Fibroblast of upper back skin (primary cell): ENCODE measurements around the gene ARHGAP12.

Source experiments
- DNase-seq: peaks from one replicate; pipeline ENCODE4 v3.0.0-alpha.2; 2013

The ARHGAP12 gene

GRCh38 chr10:31875608-31876007 is 53.0 kb downstream of the ARHGAP12 start:
- DNase-seq = no peak

DNA sequence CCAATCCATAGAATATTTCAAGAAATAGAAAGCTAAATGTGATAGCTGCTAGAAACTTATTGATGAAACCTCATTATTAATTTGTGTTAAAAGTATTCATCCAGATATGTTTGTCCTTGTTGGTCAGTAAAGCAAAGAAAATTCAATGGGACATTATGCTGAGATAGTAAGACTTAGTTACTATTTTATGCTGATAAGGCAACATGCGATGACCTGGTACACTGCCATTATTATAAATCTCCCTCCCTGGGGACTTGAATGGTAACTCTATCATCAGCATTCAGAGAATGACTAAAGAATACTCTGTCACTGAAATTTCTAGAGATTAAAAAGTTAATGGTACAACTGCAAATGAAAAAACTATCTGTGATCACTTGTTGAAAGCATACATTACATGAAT is 54.9 kb downstream of the ARHGAP12 start:
- no peak for DNase-seq

DNA sequence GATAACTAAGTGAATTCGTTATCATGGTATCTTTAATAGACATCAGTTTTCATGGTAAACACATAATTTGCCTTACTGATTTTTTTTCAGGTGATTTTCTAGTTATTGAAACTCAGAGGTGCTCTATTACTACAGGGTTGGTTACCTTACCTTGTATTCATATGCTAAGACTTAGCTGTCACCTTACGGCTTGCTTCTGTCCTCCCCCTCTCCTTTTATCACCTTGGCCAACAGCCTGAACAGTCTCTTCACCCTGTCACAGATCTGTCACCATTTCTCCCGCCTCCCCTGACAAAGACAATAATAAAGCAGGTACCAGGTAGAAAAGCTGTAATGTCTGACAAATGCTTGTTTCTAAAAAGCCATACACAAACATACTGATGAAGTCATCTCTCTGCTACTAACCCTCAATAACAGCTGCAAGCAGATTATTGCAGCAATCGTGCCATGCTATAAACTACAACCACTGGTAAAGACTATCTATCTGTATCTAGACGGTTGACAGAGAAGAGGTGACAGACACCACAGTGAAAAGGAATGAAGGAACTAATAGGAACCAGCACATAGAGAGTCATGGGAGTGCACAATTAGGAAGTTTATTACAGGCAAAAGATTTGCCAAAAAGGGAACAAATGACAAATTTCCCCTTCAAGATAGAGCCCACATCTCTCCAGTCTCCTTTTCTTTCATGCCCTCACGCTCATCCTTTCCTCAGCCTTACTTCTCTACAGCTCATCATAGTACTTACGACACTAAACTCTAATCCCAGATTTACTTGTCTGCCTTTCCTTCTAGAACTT is 57.2 kb downstream of the ARHGAP12 start:
- DNase-seq = no peak

DNA sequence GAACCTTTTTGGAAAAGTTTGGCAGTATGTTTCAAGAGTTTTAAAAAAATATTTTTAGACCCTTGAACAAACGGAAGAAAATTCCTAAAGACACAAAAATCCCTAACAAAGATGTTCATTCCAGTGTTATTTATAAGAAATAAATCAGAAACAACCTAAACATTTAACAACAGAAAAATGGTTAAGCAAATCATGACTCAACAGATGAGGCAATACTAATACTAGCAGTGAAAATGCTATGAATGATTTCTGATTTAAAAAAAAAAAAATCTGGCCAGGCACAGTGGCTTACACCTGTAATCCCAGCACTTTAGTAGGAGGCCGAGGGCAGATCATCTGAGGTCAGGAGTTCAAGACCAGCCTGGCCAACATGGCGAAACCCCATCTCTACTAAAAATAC is 61.0 kb downstream of the ARHGAP12 start:
- DNase-seq = peak; percentile 31

DNA sequence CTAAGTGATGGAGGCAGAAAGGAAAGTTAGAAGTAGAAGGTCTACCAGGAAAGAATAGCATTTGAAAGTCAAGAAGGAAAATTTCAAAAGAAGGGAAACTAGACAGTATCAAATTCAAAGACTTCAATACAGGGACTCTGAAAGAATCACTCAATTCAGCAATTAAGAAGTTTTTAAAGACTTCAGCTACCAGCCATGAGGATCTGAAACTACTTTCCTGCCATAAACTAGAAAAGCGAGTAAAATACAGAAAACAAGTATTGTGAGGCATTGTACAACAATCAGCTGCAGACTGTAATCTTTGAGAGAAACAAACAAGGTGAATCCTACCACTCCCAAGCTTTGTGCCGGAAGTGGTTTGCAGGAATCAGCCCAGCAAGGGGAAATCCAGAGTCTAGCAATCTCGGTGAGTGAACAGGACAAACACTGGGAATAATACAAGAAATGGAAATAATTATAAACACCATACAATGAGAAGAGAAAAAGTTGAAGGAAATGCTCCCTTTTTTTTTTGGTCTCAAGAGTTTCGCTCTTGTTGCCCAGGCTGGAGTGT is 62.4 kb downstream of the ARHGAP12 start:
- no peak for DNase-seq

DNA sequence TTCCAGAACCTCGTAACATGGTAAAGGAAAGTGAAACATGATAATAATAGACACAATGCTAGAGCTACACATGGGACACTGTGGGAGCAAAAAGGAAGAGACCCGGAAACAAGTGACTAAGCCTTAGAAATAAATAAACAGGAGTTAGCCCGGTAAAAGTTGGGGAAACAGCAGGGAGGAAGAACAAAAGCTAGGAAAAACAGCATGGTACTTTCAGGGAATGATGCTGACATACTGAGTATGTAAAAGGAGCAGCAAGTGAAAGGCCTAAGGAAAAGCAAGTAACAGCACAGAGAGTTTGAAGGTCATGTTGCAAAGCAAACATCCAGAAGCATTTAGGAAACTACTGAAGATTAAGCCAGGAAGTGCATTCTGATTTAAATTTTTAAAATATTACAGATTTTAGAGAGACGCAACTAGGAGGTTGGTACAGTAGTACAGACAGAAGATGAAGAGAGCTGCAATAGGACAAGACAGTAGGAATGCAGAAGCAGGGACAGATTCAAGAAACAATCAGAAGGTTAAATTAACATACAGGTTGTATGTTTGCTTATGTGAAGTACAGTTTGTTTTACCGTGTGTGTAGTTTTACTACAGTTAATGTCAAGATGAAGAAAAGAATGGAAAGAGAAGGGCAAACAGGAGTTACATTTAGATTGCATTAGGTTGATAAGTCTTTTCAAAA is 63.7 kb downstream of the ARHGAP12 start:
- DNase-seq = no peak

DNA sequence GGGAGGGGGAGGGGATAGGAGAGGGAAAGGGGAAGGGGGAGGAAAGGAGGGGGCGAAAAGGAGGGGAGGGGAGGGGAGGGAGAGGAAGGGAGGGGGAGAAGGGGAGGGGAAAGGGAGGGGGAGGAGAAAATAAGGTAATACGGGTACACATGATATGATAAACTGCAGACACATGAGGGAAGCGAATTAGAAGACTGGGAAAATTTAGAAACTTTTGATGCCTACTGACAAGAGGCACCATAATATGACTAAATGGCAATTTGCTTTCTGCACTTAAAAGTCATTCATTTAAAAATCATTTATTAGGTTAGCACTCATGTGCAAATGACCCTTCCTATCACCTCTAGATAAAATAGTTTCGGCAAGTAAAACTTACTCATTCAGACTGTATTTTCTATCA is 73.6 kb downstream of the ARHGAP12 start:
- no peak for DNase-seq

DNA sequence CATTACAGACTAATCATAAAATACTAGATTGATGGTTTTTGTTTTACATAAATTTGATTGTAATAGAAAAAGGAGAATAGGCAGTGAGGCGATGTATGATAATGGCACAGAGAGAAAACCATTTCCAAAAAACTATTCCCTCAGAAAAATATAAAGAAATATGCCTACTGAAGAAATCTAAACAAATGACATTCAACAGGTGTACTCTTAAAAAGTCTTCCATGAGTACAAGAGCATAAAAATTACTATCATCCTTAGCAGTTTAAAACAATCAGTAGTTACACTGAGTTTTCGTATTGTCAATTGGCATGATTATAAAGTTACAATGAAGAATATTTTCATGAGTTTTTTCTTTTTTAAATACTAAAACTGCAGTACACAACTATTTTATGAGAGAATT is 75.0 kb downstream of the ARHGAP12 start:
- no peak for DNase-seq

DNA sequence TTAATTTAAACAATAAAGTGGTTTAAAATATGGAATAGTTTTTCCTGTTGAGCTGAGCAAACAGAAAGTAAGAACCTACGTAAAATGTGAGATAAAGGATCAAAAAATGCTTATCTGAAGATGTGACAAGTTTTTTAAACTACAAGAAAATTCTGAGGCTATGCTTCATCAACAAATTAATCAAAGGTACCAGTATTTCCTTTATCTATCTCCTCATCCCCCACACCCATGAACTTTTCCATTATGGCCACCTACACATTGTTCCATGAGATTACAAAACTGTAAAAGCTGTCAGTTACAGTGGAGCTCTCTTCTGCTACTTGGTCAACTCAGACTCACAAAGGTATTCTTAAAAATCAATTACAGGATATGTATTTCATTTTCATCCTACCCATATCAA is 77.4 kb downstream of the ARHGAP12 start:
- DNase-seq = no peak

DNA sequence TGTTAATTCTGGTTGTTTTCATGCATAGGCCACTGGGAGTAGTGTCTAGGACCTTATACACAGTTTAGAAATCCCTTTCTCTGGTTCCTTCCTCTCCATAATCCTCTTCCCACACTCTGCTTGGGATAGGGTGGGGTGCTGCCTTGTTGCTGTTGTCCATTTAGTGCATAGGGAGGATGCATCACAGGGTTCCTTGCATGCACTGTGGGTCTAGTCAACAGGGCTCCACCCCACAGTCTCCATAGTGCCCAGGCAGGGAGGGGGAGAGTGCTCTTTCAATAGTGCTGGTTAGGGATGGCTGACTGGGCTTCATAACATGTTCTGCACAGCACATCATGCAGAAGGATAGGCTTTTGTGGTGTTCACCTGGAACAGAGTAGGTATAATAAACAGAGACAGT is 81.1 kb downstream of the ARHGAP12 start:
- no peak for DNase-seq

- no peak for DNase-seq
Observed at GRCh38 chr10:31838709-31839108, 89.9 kb downstream of the ARHGAP12 start.

GRCh38 chr10:31838065-31838464 is 90.6 kb downstream of the ARHGAP12 start:
- no peak for DNase-seq

GRCh38 chr10:31836569-31837406 is 91.8 kb downstream of the ARHGAP12 start:
- DNase-seq = peak; percentile 36

DNA sequence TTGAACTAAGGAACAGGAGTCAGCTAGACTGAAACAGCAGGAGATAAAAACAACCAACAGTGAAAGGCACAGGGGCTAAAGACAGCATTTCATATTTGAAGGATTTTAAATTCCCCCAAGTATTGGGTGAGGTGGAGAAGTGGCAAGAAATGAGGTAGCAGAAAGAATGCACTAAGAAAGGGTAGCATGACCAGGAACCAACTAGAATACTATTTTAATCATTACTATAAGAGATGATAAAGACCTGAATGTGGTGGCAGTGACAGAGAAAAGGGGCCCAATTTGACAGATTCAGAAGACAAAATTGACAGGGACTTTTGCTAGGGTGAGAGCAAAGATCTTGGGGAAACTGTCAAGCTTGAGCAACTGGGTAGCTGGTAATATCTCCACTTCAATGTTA is 94.9 kb downstream of the ARHGAP12 start:
- no peak for DNase-seq

GRCh38 chr10:31832261-31832660 is 96.4 kb downstream of the ARHGAP12 start:
- no peak for DNase-seq

- peak; percentile 57 for DNase-seq
Observed at GRCh38 chr10:31830887-31831286, 97.7 kb downstream of the ARHGAP12 start.

DNA sequence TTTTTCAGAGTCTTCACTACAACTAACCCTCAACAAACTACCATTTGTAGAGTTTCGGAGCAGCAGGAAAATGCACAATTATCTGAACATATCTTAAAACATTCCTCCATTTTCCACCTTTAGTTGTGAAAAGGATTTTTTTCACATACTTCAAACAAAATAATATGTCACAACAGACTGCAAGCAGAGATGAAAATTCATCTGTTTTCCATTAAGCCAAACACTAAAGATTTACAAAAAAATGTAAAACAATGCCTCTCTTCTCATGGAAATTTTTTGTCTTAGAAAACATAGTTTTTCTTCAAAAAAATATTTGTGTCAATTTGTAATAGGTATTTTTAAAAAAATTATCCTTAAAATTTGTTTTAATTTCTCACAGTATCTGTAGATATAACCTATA is 98.9 kb downstream of the ARHGAP12 start:
- DNase-seq = peak; percentile 12

DNA sequence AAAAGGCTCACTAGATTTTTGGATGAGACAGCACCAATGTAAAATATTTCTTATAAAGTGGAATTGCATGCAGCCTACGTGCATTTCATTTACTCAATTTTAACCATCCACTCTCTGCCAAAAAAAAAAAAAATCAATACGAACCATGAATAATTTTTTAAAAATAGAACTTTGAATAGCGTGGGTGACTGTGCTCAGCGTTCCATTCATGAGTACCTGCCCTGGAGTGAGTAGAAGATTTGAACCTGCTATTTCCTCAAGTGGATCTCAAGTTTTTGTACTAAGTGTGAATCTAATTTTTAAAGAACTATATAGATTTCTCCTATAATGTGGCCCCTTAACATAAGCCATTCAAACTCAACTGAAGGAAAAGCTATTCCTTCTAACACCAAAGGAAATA is 105.3 kb downstream of the ARHGAP12 start:
- DNase-seq = no peak

GRCh38 chr10:31822616-31823318 is 105.9 kb downstream of the ARHGAP12 start:
- no peak for DNase-seq

DNA sequence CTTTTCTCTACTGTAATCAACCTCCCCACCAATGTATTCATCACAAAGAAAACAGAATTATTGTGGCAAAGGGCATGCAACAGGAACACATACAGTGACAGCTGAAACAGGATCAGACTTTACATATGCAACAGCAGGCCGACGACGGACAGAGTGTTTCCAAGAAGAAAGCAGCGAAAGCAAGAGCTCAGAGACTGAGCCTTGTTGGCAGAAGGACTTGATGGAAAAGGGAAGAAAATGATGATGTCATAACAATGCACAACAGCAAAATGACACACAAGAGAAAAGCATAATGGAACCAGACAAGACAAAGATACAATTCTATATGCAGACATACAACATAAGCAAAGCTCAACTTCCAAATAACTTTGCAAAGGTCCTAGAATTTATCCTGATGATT is 106.5 kb downstream of the ARHGAP12 start:
- peak; percentile 17 for DNase-seq

DNA sequence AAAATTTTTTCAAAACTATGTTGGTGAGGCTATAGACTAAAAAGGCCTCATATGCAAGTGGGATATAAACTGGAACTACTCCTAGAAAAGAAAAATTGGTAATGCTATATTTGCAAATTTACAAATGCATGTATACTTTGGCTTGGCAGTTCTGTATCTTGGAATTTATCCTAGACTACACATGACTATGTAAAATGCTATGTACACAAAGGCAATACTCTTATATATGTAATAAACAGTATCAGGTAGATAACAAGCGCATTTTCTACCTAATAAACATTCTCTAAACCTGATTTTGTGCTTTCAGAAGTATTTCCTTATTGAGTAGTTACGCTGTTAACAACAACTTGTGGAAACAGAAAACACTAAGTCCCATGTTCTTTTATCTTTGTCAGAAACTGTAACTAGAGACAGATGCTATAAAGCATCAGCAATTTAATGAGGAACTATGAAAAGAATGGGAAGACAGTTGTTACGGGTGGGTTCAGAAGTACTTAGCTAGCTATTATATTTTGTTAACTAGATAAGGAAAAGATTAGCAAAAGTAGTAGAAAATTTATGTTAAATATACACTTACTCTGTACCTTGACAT is 107.8 kb downstream of the ARHGAP12 start:
- DNase-seq = peak; percentile 18

- DNase-seq = peak; percentile 25
Observed at GRCh38 chr10:31820096-31820495, 108.5 kb downstream of the ARHGAP12 start.
